ENCODE measurements around the gene STAC3. TPM values are rescaled to one million over a fixed set of nuclear protein-coding genes. Genes with fewer than 3 reads are reported as not detected.

STAC3 gene
- total RNA-seq, 1 experiment from 2014 or later, result 2.8 TPM

- no CpG with 5 or more reads among the region's 5 CpGs for WGBS (ENCODE audit: extremely low coverage, insufficient read length, low lambda C conversion rate)
- Mint-ChIP-seq H3K27me3 (ENCODE audit: low read depth) (peaks cover 81% of the 10 kb centered on the region), H3K36me3 (ENCODE audit: insufficient read depth in 1 of 3, low read depth in 3 of 3) (peaks cover 21 to 24% (median 22%) of the 10 kb centered on the region in 3 experiments), H3K4me1 (peaks cover 54 to 69% of the 10 kb centered on the region in 2 experiments), H3K4me3 (peak overlapping the region; percentile 72 to 87), H3K27ac (no peak overlapping the region), H3K9me3 (no peaks in the 10 kb centered on the region)
- Histone ChIP-seq H3K14ac (ENCODE audit: insufficient read depth, low read length) (no peak overlapping the region), H4K8ac (replicated peaks; ENCODE audit: insufficient read length, low read depth, low read length) (no peak overlapping the region), H2BK15ac (ENCODE audit: low read depth, low read length) (no peak overlapping the region), H2BK5ac (ENCODE audit: insufficient read length, low read length) (no peak overlapping the region), H4K5ac (ENCODE audit: insufficient read length, low read depth, low read length) (no peak overlapping the region), H2BK120ac (ENCODE audit: low read depth, low read length, poor library complexity, severe bottlenecking) (no peak overlapping the region), H3K23ac (ENCODE audit: insufficient read length, low read depth, low read length) (no peak overlapping the region), H4K91ac (ENCODE audit: insufficient read length, low read depth, low read length) (no peak overlapping the region), H3K56ac (ENCODE audit: insufficient read length, low read depth, low read length) (no peak overlapping the region), H3K4ac (ENCODE audit: low read depth, low read length) (no peak overlapping the region), H4K20me1 (ENCODE audit: control insufficient read depth, insufficient read depth, insufficient read length) (peaks cover 4% of the 10 kb centered on the region), H2BK20ac (ENCODE audit: low read depth, low read length, poor library complexity, severe bottlenecking) (no peak overlapping the region), H3K9ac (ENCODE audit: extremely low read depth, insufficient read length, low read length) (no peak overlapping the region), H2AFZ (ENCODE audit: low read length) (no peak overlapping the region), H3K4me2 (ENCODE audit: insufficient read depth, insufficient read length, low read length) (peak overlapping the region; percentile 82), H3K4me1 (ENCODE audit: insufficient read depth, low read length) (no peaks in the 10 kb centered on the region), H3K18ac (ENCODE audit: insufficient read length, low read depth, low read length) (no peak overlapping the region), H3K79me2 (ENCODE audit: insufficient read depth, low read length) (no peaks in the 10 kb centered on the region), H3K27me3 (ENCODE audit: insufficient read depth, low read length) (peaks cover 56% of the 10 kb centered on the region), H3K23me2 (ENCODE audit: insufficient read length, low read depth, low read length, poor library complexity, severe bottlenecking) (peaks cover 26% of the 10 kb centered on the region), H2AK5ac (ENCODE audit: insufficient read length, low read length) (no peak overlapping the region), H2BK12ac (ENCODE audit: insufficient read length, low read depth, low read length) (no peak overlapping the region), H3T11ph (ENCODE audit: low read length) (no peak overlapping the region), H3K9me3 (ENCODE audit: control insufficient read depth, low read depth, low read length) (no peaks in the 10 kb centered on the region), H3K79me1 (ENCODE audit: insufficient read depth, low read depth, low read length, poor library complexity, severe bottlenecking) (no peaks in the 10 kb centered on the region), H3K27ac (ENCODE audit: insufficient read length, low read depth, low read length) (no peak overlapping the region)
- no peak for TF ChIP-seq CTCF (conservative IDR thresholded peaks at IDR 0.05)
- no peak for DNase-seq
Measured at GRCh38 chr12:57237596-57237931, 13.4 kb downstream of the STAC3 start.

Measured in H9 (cell line).